ENCODE data around the gene KRTAP9-2.

- no peak for TF ChIP-seq CTCF (IDR thresholded peaks at IDR 0.05)
- no peak for TF ChIP-seq CEBPB (IDR thresholded peaks at IDR 0.05)
- no peak for TF ChIP-seq USF2 (IDR thresholded peaks at IDR 0.05)
- TF ChIP-seq FOSB (CRISPR knock-in tag; IDR thresholded peaks at IDR 0.05): no peak
- no peak for TF ChIP-seq POLR2A (IDR thresholded peaks at IDR 0.05; ENCODE audit: low read length)
- no peak for TF ChIP-seq EP300 (IDR thresholded peaks at IDR 0.05)
These were observed 13.8 kb upstream of the KRTAP9-2 start for GRCh38 chr17:41212524-41213169.
